ENCODE results near the gene RAB10.
"Not testable (repeated sequence)": the region's sequence is repeated elsewhere in the genome, so short reads cannot be mapped to it uniquely, and the experiment has no call there.

RAB10 gene

GRCh38 chr2:26157580-26157979 lies 123.7 kb downstream of the RAB10 start:
- H3K36me3 ChIP-seq (ENCODE audit: control insufficient read depth in 2 of 2, insufficient read depth in 2 of 2, low read length in 2 of 2), result no peaks in the 10 kb centered on the region
- no peaks in the 10 kb centered on the region for H3K4me1 ChIP-seq (ENCODE audit: control insufficient read depth, insufficient read depth, low read length)
- no peaks in the 10 kb centered on the region for H3K9me3 ChIP-seq (ENCODE audit: control insufficient read depth in 2 of 2, low read length in 2 of 2)
- H3K9ac ChIP-seq (ENCODE audit: low read length in 2 of 2), result no peak overlapping the region
- no peak overlapping the region for H3K4me3 ChIP-seq (ENCODE audit: low read length in 2 of 2)
- no peak overlapping the region for H3K27ac ChIP-seq (ENCODE audit: low read length)
- H3K27me3 ChIP-seq (ENCODE audit: control insufficient read depth in 1 of 2, insufficient read depth in 2 of 2, low read length in 2 of 2), result no peaks in the 10 kb centered on the region

GRCh38 chr2:26161926-26162325 lies 128.0 kb downstream of the RAB10 start:
- no peaks in the 10 kb centered on the region for H3K4me1 ChIP-seq (ENCODE audit: control insufficient read depth, insufficient read depth, low read length)
- no peak overlapping the region for H3K4me3 ChIP-seq (ENCODE audit: low read length in 2 of 2)
- no peaks in the 10 kb centered on the region for H3K27me3 ChIP-seq (ENCODE audit: control insufficient read depth in 1 of 2, insufficient read depth in 2 of 2, low read length in 2 of 2)
- H3K36me3 ChIP-seq (ENCODE audit: control insufficient read depth in 2 of 2, insufficient read depth in 2 of 2, low read length in 2 of 2), result no peaks in the 10 kb centered on the region
- no peak overlapping the region for H3K27ac ChIP-seq (ENCODE audit: low read length)
- no peaks in the 10 kb centered on the region for H3K9me3 ChIP-seq (ENCODE audit: control insufficient read depth in 2 of 2, low read length in 2 of 2)
- H3K9ac ChIP-seq (ENCODE audit: low read length in 2 of 2), result no peak overlapping the region

GRCh38 chr2:26162963-26163362 lies 129.1 kb downstream of the RAB10 start:
- Histone ChIP-seq H3K4me1 (ENCODE audit: control insufficient read depth, insufficient read depth, low read length) (no peaks in the 10 kb centered on the region), H3K27ac (ENCODE audit: low read length) (no peak overlapping the region), H3K9me3 (ENCODE audit: control insufficient read depth in 2 of 2, low read length in 2 of 2) (no peaks in the 10 kb centered on the region), H3K9ac (ENCODE audit: low read length in 2 of 2) (no peak overlapping the region), H3K27me3 (ENCODE audit: control insufficient read depth in 1 of 2, insufficient read depth in 2 of 2, low read length in 2 of 2) (no peaks in the 10 kb centered on the region), H3K36me3 (ENCODE audit: control insufficient read depth in 2 of 2, insufficient read depth in 2 of 2, low read length in 2 of 2) (no peaks in the 10 kb centered on the region), H3K4me3 (ENCODE audit: low read length in 2 of 2) (no peak overlapping the region)

- Histone ChIP-seq H3K36me3 (ENCODE audit: control insufficient read depth in 2 of 2, insufficient read depth in 2 of 2, low read length in 2 of 2) (no peaks in the 10 kb centered on the region), H3K27me3 (ENCODE audit: control insufficient read depth in 1 of 2, insufficient read depth in 2 of 2, low read length in 2 of 2) (no peaks in the 10 kb centered on the region), H3K9me3 (ENCODE audit: control insufficient read depth in 2 of 2, low read length in 2 of 2) (no peaks in the 10 kb centered on the region), H3K27ac (ENCODE audit: low read length) (no peak overlapping the region), H3K4me3 (ENCODE audit: low read length in 2 of 2) (no peak overlapping the region), H3K9ac (ENCODE audit: low read length in 2 of 2) (no peak overlapping the region), H3K4me1 (ENCODE audit: control insufficient read depth, insufficient read depth, low read length) (no peaks in the 10 kb centered on the region)
Observed at GRCh38 chr2:26164231-26164630, 130.3 kb downstream of the RAB10 start.

GRCh38 chr2:26164641-26165211 lies 130.8 kb downstream of the RAB10 start:
- no peak overlapping the region for H3K27ac ChIP-seq (ENCODE audit: low read length)
- H3K4me1 ChIP-seq (ENCODE audit: control insufficient read depth, insufficient read depth, low read length), result no peaks in the 10 kb centered on the region
- no peak overlapping the region for H3K4me3 ChIP-seq (ENCODE audit: low read length in 2 of 2)
- H3K9me3 ChIP-seq (ENCODE audit: control insufficient read depth in 2 of 2, low read length in 2 of 2), result no peaks in the 10 kb centered on the region
- no peaks in the 10 kb centered on the region for H3K36me3 ChIP-seq (ENCODE audit: control insufficient read depth in 2 of 2, insufficient read depth in 2 of 2, low read length in 2 of 2)
- no peaks in the 10 kb centered on the region for H3K27me3 ChIP-seq (ENCODE audit: control insufficient read depth in 1 of 2, insufficient read depth in 2 of 2, low read length in 2 of 2)
- H3K9ac ChIP-seq (ENCODE audit: low read length in 2 of 2), result no peak overlapping the region

GRCh38 chr2:26165403-26165802 lies 131.5 kb downstream of the RAB10 start:
- no peaks in the 10 kb centered on the region for H3K9me3 ChIP-seq (ENCODE audit: control insufficient read depth in 2 of 2, low read length in 2 of 2)
- H3K4me3 ChIP-seq (ENCODE audit: low read length in 2 of 2), result no peak overlapping the region
- no peaks in the 10 kb centered on the region for H3K36me3 ChIP-seq (ENCODE audit: control insufficient read depth in 2 of 2, insufficient read depth in 2 of 2, low read length in 2 of 2)
- H3K27ac ChIP-seq (ENCODE audit: low read length), result no peak overlapping the region
- no peaks in the 10 kb centered on the region for H3K27me3 ChIP-seq (ENCODE audit: control insufficient read depth in 1 of 2, insufficient read depth in 2 of 2, low read length in 2 of 2)
- no peaks in the 10 kb centered on the region for H3K4me1 ChIP-seq (ENCODE audit: control insufficient read depth, insufficient read depth, low read length)
- H3K9ac ChIP-seq (ENCODE audit: low read length in 2 of 2), result no peak overlapping the region

GRCh38 chr2:26166541-26166940 lies 132.7 kb downstream of the RAB10 start:
- not testable (repeated sequence) for H3K4me1 ChIP-seq (ENCODE audit: control insufficient read depth, insufficient read depth, low read length); H3K36me3 ChIP-seq (ENCODE audit: control insufficient read depth in 2 of 2, insufficient read depth in 2 of 2, low read length in 2 of 2); H3K27ac ChIP-seq (ENCODE audit: low read length); H3K4me3 ChIP-seq (ENCODE audit: low read length in 2 of 2); H3K9ac ChIP-seq (ENCODE audit: low read length in 2 of 2); H3K9me3 ChIP-seq (ENCODE audit: control insufficient read depth in 2 of 2, low read length in 2 of 2); H3K27me3 ChIP-seq (ENCODE audit: control insufficient read depth in 1 of 2, insufficient read depth in 2 of 2, low read length in 2 of 2)

- H3K36me3 ChIP-seq (ENCODE audit: control insufficient read depth in 2 of 2, insufficient read depth in 2 of 2, low read length in 2 of 2), result no peaks in the 10 kb centered on the region
- peaks cover 7 to 13% of the 10 kb centered on the region in 2 donors for H3K27me3 ChIP-seq (ENCODE audit: control insufficient read depth in 1 of 2, insufficient read depth in 2 of 2, low read length in 2 of 2)
- H3K9me3 ChIP-seq (ENCODE audit: control insufficient read depth in 2 of 2, low read length in 2 of 2), result no peaks in the 10 kb centered on the region
- no peak overlapping the region for H3K27ac ChIP-seq (ENCODE audit: low read length)
- no peak overlapping the region for H3K4me3 ChIP-seq (ENCODE audit: low read length in 2 of 2)
- peaks cover 6% of the 10 kb centered on the region for H3K4me1 ChIP-seq (ENCODE audit: control insufficient read depth, insufficient read depth, low read length)
- no peak overlapping the region for H3K9ac ChIP-seq (ENCODE audit: low read length in 2 of 2)
Observed at GRCh38 chr2:26168785-26169184, 134.9 kb downstream of the RAB10 start.

GRCh38 chr2:26169226-26169625 lies 135.3 kb downstream of the RAB10 start:
- no peaks in the 10 kb centered on the region for H3K36me3 ChIP-seq (ENCODE audit: control insufficient read depth in 2 of 2, insufficient read depth in 2 of 2, low read length in 2 of 2)
- H3K4me1 ChIP-seq (ENCODE audit: control insufficient read depth, insufficient read depth, low read length), result peaks cover 8% of the 10 kb centered on the region
- no peak overlapping the region for H3K27ac ChIP-seq (ENCODE audit: low read length)
- no peak overlapping the region for H3K4me3 ChIP-seq (ENCODE audit: low read length in 2 of 2)
- H3K9ac ChIP-seq (ENCODE audit: low read length in 2 of 2), result no peak overlapping the region
- peaks cover 11 to 18% of the 10 kb centered on the region in 2 donors for H3K27me3 ChIP-seq (ENCODE audit: control insufficient read depth in 1 of 2, insufficient read depth in 2 of 2, low read length in 2 of 2)
- H3K9me3 ChIP-seq (ENCODE audit: control insufficient read depth in 2 of 2, low read length in 2 of 2), result no peaks in the 10 kb centered on the region

GRCh38 chr2:26169681-26170414 lies 136.0 kb downstream of the RAB10 start:
- Histone ChIP-seq H3K9ac (ENCODE audit: low read length in 2 of 2) (no peak overlapping the region), H3K4me1 (ENCODE audit: control insufficient read depth, insufficient read depth, low read length) (peaks cover 8% of the 10 kb centered on the region), H3K36me3 (ENCODE audit: control insufficient read depth in 2 of 2, insufficient read depth in 2 of 2, low read length in 2 of 2) (no peaks in the 10 kb centered on the region), H3K4me3 (ENCODE audit: low read length in 2 of 2) (no peak overlapping the region), H3K27me3 (ENCODE audit: control insufficient read depth in 1 of 2, insufficient read depth in 2 of 2, low read length in 2 of 2) (peaks cover 17 to 24% of the 10 kb centered on the region in 2 donors), H3K9me3 (ENCODE audit: control insufficient read depth in 2 of 2, low read length in 2 of 2) (no peaks in the 10 kb centered on the region), H3K27ac (ENCODE audit: low read length) (no peak overlapping the region)

GRCh38 chr2:26170795-26171194 lies 136.9 kb downstream of the RAB10 start:
- Histone ChIP-seq H3K27ac (ENCODE audit: low read length) (no peak overlapping the region), H3K9ac (ENCODE audit: low read length in 2 of 2) (no peak overlapping the region), H3K27me3 (ENCODE audit: control insufficient read depth in 1 of 2, insufficient read depth in 2 of 2, low read length in 2 of 2) (peaks cover 21 to 27% of the 10 kb centered on the region in 2 donors), H3K9me3 (ENCODE audit: control insufficient read depth in 2 of 2, low read length in 2 of 2) (no peaks in the 10 kb centered on the region), H3K4me3 (ENCODE audit: low read length in 2 of 2) (no peak overlapping the region), H3K4me1 (ENCODE audit: control insufficient read depth, insufficient read depth, low read length) (peaks cover 8% of the 10 kb centered on the region), H3K36me3 (ENCODE audit: control insufficient read depth in 2 of 2, insufficient read depth in 2 of 2, low read length in 2 of 2) (no peaks in the 10 kb centered on the region)
